ENCODE results near the gene PTPN1. TPM values are rescaled to one million over a fixed set of nuclear protein-coding genes. Genes with fewer than 3 reads are reported as not detected.

Gene PTPN1
- total and polyA plus RNA-seq, 4 donors, result 5.8 to 10.6 (median 9.7) TPM

DNA sequence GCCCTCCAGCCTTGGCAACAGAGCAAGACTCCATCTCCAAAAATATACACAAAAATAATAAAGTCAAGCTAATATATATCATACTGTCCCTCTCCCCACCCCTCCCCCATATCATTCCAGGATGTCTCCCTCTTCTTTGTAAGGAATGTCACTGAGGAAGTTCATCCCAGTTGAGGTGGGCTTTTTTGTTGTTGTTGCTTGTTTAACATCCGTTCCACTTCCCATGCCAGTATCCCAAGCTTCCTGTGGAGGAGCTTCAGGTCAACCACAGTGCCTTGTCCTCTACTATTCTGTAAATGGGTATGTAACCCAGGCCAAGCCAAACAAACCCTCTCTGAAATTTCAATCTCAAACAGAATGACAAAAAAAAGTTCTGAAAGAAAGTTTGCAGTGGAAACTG, 19.0 kb upstream of the PTPN1 start:
- WGBS, result 62% methylated on average over 1 of the region's 1 CpG

DNA sequence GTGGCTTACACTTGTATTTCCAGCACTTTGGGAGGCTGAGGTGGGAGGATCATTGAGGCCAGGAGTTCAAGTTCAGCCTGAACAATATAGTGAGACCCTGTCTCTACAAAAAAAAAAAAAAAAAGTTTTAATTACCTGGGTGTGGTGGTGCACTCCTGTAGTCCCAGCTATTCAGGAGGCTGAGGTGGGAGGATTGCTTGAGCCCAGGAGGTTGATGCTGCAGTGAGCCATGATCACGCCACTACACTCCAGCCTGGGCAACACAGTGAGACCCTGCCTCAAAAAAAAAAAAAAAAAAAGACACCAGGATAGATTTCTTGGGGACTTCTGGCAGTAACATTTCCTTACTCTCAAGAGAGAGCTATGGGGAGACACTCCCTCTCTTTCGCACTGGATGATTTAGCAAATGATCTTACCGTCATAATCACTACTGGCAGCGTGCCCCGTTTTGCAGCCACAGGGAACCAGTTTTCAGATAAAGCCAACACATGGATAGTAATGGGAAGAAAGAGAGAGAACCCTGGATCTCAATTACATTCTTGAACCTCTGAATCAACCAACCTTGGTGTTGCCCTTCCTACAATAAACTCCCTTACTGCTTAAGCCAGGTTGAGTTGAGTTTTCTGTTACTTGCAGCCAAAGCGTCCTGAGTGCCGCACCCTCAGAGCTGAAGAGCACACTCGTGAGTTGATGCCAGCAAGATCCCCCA, 18.1 kb upstream of the PTPN1 start:
- no peak for DNase-seq (ENCODE audit: low spot score)
- no peak overlapping the region for H3K4me3 ChIP-seq (ENCODE audit: low read depth in 1 of 3, low read length in 3 of 3)
- no peaks in the 10 kb centered on the region for H3K4me1 ChIP-seq (ENCODE audit: control insufficient read depth in 4 of 4, insufficient read depth in 4 of 4, low read length in 3 of 4)
- no peaks in the 10 kb centered on the region for H3K27me3 ChIP-seq (ENCODE audit: control insufficient read depth in 4 of 4, insufficient read depth in 4 of 4, low read length in 3 of 4)
- no peaks in the 10 kb centered on the region for H3K9me3 ChIP-seq (ENCODE audit: control insufficient read depth in 4 of 4, low read length in 3 of 4)
- H3K9ac ChIP-seq (ENCODE audit: low read depth in 1 of 2, low read length in 2 of 2), result no peak overlapping the region
- 81% methylated on average over 8 of the region's 8 CpGs for WGBS
- H3K27ac ChIP-seq (ENCODE audit: low read depth in 1 of 2, low read length in 2 of 2), result no peak overlapping the region
- TF ChIP-seq, protein P1, sequence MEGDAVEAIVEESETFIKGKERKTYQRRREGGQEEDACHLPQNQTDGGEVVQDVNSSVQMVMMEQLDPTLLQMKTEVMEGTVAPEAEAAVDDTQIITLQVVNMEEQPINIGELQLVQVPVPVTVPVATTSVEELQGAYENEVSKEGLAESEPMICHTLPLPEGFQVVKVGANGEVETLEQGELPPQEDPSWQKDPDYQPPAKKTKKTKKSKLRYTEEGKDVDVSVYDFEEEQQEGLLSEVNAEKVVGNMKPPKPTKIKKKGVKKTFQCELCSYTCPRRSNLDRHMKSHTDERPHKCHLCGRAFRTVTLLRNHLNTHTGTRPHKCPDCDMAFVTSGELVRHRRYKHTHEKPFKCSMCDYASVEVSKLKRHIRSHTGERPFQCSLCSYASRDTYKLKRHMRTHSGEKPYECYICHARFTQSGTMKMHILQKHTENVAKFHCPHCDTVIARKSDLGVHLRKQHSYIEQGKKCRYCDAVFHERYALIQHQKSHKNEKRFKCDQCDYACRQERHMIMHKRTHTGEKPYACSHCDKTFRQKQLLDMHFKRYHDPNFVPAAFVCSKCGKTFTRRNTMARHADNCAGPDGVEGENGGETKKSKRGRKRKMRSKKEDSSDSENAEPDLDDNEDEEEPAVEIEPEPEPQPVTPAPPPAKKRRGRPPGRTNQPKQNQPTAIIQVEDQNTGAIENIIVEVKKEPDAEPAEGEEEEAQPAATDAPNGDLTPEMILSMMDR (IDR thresholded peaks at IDR 0.05; ENCODE audit: low read depth, low read length, missing input control), result no peak
- no peak for TF ChIP-seq NR2F2 (IDR thresholded peaks at IDR 0.05)
- TF ChIP-seq, protein P2, sequence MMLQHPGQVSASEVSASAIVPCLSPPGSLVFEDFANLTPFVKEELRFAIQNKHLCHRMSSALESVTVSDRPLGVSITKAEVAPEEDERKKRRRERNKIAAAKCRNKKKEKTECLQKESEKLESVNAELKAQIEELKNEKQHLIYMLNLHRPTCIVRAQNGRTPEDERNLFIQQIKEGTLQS (IDR thresholded peaks at IDR 0.05), result no peak
- TF ChIP-seq FOXA1 (IDR thresholded peaks at IDR 0.05), result no peak
- no peaks in the 10 kb centered on the region for H3K36me3 ChIP-seq (ENCODE audit: control insufficient read depth in 4 of 4, insufficient read depth in 3 of 4, low read depth in 1 of 4, low read length in 3 of 4)

More for the DNA sequence above, 19.0 kb upstream of the PTPN1 start:
- no peak overlapping the region for H3K27ac ChIP-seq (ENCODE audit: low read depth in 1 of 2, low read length in 2 of 2)
- no peak for DNase-seq (ENCODE audit: low spot score)
- H3K36me3 ChIP-seq (ENCODE audit: control insufficient read depth in 4 of 4, insufficient read depth in 3 of 4, low read depth in 1 of 4, low read length in 3 of 4), result no peaks in the 10 kb centered on the region
- peak; percentile 17 for TF ChIP-seq NR2F2 (IDR thresholded peaks at IDR 0.05)
- TF ChIP-seq HNF4A (conservative IDR thresholded peaks at IDR 0.05), result no peak
- no peaks in the 10 kb centered on the region for H3K9me3 ChIP-seq (ENCODE audit: control insufficient read depth in 4 of 4, low read length in 3 of 4)
- no peaks in the 10 kb centered on the region for H3K27me3 ChIP-seq (ENCODE audit: control insufficient read depth in 4 of 4, insufficient read depth in 4 of 4, low read length in 3 of 4)
- no peak overlapping the region for H3K4me3 ChIP-seq (ENCODE audit: low read depth in 1 of 3, low read length in 3 of 3)
- H3K4me1 ChIP-seq (ENCODE audit: control insufficient read depth in 4 of 4, insufficient read depth in 4 of 4, low read length in 3 of 4), result no peaks in the 10 kb centered on the region
- H3K9ac ChIP-seq (ENCODE audit: low read depth in 1 of 2, low read length in 2 of 2), result no peak overlapping the region

DNA sequence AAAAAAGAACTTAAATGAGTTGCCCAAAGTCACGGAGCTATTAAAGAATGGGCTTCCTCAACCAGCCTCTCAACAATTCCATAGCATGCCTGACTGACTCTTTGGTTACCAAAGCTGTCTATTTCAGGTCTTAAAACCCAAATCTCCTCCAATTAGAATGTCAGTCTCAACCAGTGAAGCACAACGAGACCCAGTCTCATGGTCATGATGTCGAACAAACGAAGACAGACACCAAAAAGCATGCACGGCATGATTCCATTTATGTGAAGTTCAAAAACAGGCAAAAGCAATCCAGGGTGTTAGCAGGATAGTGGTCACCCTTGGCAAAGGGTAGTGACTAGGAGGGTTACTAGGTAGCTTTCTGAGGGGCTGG, 16.3 kb upstream of the PTPN1 start:
- WGBS, result 87% methylated on average over 5 of the region's 5 CpGs
- TF ChIP-seq, protein P3, sequence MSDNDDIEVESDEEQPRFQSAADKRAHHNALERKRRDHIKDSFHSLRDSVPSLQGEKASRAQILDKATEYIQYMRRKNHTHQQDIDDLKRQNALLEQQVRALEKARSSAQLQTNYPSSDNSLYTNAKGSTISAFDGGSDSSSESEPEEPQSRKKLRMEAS (IDR thresholded peaks at IDR 0.05), result no peak
- TF ChIP-seq HNF4A (conservative IDR thresholded peaks at IDR 0.05) (no peak), NR2F2 (IDR thresholded peaks at IDR 0.05) (no peak), FOXA2 (IDR thresholded peaks at IDR 0.05) (no peak), SP1 (IDR thresholded peaks at IDR 0.05) (no peak), RXRA (IDR thresholded peaks at IDR 0.05) (no peak)
- TF ChIP-seq, protein P1 (IDR thresholded peaks at IDR 0.05; ENCODE audit: low read depth, low read length, missing input control), result no peak
- TF ChIP-seq, protein P4, sequence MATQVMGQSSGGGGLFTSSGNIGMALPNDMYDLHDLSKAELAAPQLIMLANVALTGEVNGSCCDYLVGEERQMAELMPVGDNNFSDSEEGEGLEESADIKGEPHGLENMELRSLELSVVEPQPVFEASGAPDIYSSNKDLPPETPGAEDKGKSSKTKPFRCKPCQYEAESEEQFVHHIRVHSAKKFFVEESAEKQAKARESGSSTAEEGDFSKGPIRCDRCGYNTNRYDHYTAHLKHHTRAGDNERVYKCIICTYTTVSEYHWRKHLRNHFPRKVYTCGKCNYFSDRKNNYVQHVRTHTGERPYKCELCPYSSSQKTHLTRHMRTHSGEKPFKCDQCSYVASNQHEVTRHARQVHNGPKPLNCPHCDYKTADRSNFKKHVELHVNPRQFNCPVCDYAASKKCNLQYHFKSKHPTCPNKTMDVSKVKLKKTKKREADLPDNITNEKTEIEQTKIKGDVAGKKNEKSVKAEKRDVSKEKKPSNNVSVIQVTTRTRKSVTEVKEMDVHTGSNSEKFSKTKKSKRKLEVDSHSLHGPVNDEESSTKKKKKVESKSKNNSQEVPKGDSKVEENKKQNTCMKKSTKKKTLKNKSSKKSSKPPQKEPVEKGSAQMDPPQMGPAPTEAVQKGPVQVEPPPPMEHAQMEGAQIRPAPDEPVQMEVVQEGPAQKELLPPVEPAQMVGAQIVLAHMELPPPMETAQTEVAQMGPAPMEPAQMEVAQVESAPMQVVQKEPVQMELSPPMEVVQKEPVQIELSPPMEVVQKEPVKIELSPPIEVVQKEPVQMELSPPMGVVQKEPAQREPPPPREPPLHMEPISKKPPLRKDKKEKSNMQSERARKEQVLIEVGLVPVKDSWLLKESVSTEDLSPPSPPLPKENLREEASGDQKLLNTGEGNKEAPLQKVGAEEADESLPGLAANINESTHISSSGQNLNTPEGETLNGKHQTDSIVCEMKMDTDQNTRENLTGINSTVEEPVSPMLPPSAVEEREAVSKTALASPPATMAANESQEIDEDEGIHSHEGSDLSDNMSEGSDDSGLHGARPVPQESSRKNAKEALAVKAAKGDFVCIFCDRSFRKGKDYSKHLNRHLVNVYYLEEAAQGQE (IDR thresholded peaks at IDR 0.05), result no peak
- TF ChIP-seq, protein P2 (IDR thresholded peaks at IDR 0.05), result no peak
- Histone ChIP-seq H3K4me3 (ENCODE audit: low read depth in 1 of 3, low read length in 3 of 3) (no peak overlapping the region), H3K9ac (ENCODE audit: low read depth in 1 of 2, low read length in 2 of 2) (no peak overlapping the region), H3K9me3 (ENCODE audit: control insufficient read depth in 4 of 4, low read length in 3 of 4) (no peaks in the 10 kb centered on the region), H3K27me3 (ENCODE audit: control insufficient read depth in 4 of 4, insufficient read depth in 4 of 4, low read length in 3 of 4) (no peaks in the 10 kb centered on the region), H3K27ac (ENCODE audit: low read depth in 1 of 2, low read length in 2 of 2) (no peak overlapping the region), H3K4me1 (ENCODE audit: control insufficient read depth in 4 of 4, insufficient read depth in 4 of 4, low read length in 3 of 4) (no peaks in the 10 kb centered on the region), H3K36me3 (ENCODE audit: control insufficient read depth in 4 of 4, insufficient read depth in 3 of 4, low read depth in 1 of 4, low read length in 3 of 4) (no peaks in the 10 kb centered on the region)
- DNase-seq (ENCODE audit: low spot score), result no peak
